CD14-positive monocyte (primary cell): ENCODE results near the gene BMERB1. TPM values are rescaled to one million over a fixed set of nuclear protein-coding genes. Genes with fewer than 3 reads are reported as not detected.

ENCODE experiments used
- DNase-seq, 3 donors: peaks; one replicate each; pipeline ENCODE4 v3.0.0-alpha.2; 2011 to 2022
- H2AFZ ChIP-seq: 2 replicates; pipeline ENCODE4 v1.6.0; 2012; ENCODE audit warnings: mild to moderate bottlenecking, low read depth, low read length, inconsistent platforms; ENCODE audit not compliant: insufficient read depth, poor library complexity, severe bottlenecking
- H3K27ac ChIP-seq, 2 donors: 1 replicate in 1 of 2; 2 replicates in 1 of 2; pipeline ENCODE4 v1.5.1; 2012 to 2013; ENCODE audit warnings: low read length in 2 of 2, control low read depth in 1 of 2, inconsistent platforms in 1 of 2, low read depth in 1 of 2, mild to moderate bottlenecking in 1 of 2
- H3K27me3 ChIP-seq, 2 donors: one replicate each; pipeline versions ENCODE4 v1.6.0 to v1.6.1; 2011 to 2013; ENCODE audit warnings: low read length in 2 of 2; ENCODE audit not compliant: control insufficient read depth in 2 of 2, insufficient read depth in 2 of 2
- H3K36me3 ChIP-seq, 2 donors: replicated peaks in 1 of 2; 1 replicate in 1 of 2; 2 replicates in 1 of 2; pipeline versions ENCODE4 v1.5.1 to v1.6.1; 2012 to 2013; ENCODE audit warnings: low read length in 2 of 2, control low read depth in 1 of 2, inconsistent platforms in 1 of 2, mild to moderate bottlenecking in 1 of 2; ENCODE audit not compliant: insufficient read depth in 2 of 2, control insufficient read depth in 1 of 2
- H3K4me1 ChIP-seq, 2 donors: 1 replicate in 1 of 2; 2 replicates in 1 of 2; pipeline versions ENCODE4 v1.5.1 to v1.6.1; 2012 to 2013; ENCODE audit warnings: low read length in 2 of 2, control low read depth in 1 of 2, inconsistent platforms in 1 of 2, mild to moderate bottlenecking in 1 of 2, moderate library complexity in 1 of 2; ENCODE audit not compliant: insufficient read depth in 2 of 2, control insufficient read depth in 1 of 2
- H3K4me2 ChIP-seq: replicated peaks from 2 replicates; pipeline ENCODE3; 2012; ENCODE audit warnings: low read length, moderate library complexity, mild to moderate bottlenecking; ENCODE audit not compliant: poor library complexity, severe bottlenecking; ENCODE audit errors: extremely low read depth
- H3K4me3 ChIP-seq, 3 experiments: fragments of 200-600 bp in 1 of 3; sonication (generic) in 1 of 3; replicated peaks in 1 of 3; 1 replicate in 2 of 3; 2 replicates in 1 of 3; pipeline ENCODE4 v1.5.1; 2011 to 2013; ENCODE audit warnings: low read length in 3 of 3, mild to moderate bottlenecking in 3 of 3, control low read depth in 2 of 3, low read depth in 2 of 3, inconsistent platforms in 1 of 3, moderate library complexity in 1 of 3
- H3K79me2 ChIP-seq: 2 replicates; pipeline ENCODE4 v1.6.0; 2012; ENCODE audit warnings: mild to moderate bottlenecking, control low read depth, inconsistent platforms, low read length, moderate library complexity; ENCODE audit not compliant: insufficient read depth
- H3K9ac ChIP-seq: 2 replicates; pipeline ENCODE4 v1.6.0; 2017; ENCODE audit warnings: low read length, mild to moderate bottlenecking; ENCODE audit not compliant: insufficient read depth, poor library complexity, severe bottlenecking
- H3K9me3 ChIP-seq, 2 donors: replicated peaks in 1 of 2; 1 replicate in 1 of 2; 2 replicates in 1 of 2; pipeline versions ENCODE4 v1.5.1 to v1.6.1; 2012 to 2013; ENCODE audit warnings: low read length in 2 of 2, control low read depth in 1 of 2; ENCODE audit not compliant: control insufficient read depth in 1 of 2, insufficient read depth in 1 of 2
- H4K20me1 ChIP-seq: 2 replicates; pipeline ENCODE4 v1.6.0; 2012; ENCODE audit warnings: mild to moderate bottlenecking, low read length, control low read depth, moderate library complexity; ENCODE audit not compliant: insufficient read depth
- H3K27ac Mint-ChIP-seq, 7 donors: one replicate each; pipeline ENCODE4 v1.8.0; 2020; ENCODE audit warnings: mild to moderate bottlenecking in 7 of 7, mixed read lengths in 7 of 7, moderate library complexity in 6 of 7, inconsistent platforms in 2 of 7
- H3K27me3 Mint-ChIP-seq, 3 donors: one replicate each; pipeline ENCODE4 v1.8.0; 2021 to 2022; ENCODE audit warnings: low read depth in 3 of 3, mild to moderate bottlenecking in 3 of 3, mixed read lengths in 3 of 3, moderate library complexity in 3 of 3, inconsistent platforms in 1 of 3
- H3K36me3 Mint-ChIP-seq, 2 donors: one replicate each; pipeline ENCODE4 v1.8.0; 2020; ENCODE audit warnings: mixed read lengths in 2 of 2, inconsistent platforms in 1 of 2, mild to moderate bottlenecking in 1 of 2
- H3K4me1 Mint-ChIP-seq: one replicate; pipeline ENCODE4 v1.8.0; 2020; ENCODE audit warnings: mild to moderate bottlenecking, mixed read lengths
- H3K4me3 Mint-ChIP-seq, 2 donors: one replicate each; pipeline ENCODE4 v1.8.0; 2020; ENCODE audit warnings: mild to moderate bottlenecking in 2 of 2, mixed read lengths in 2 of 2, moderate library complexity in 1 of 2
- H3K9me3 Mint-ChIP-seq, 7 donors: one replicate each; pipeline ENCODE4 v1.8.0; 2020 to 2022; ENCODE audit warnings: mixed read lengths in 7 of 7, mild to moderate bottlenecking in 6 of 7, moderate library complexity in 6 of 7, inconsistent platforms in 2 of 7
- WGBS: methylation state at CpG from one replicate; pipeline ENCODE4 v1.1.5; 2013; ENCODE audit warnings: missing lambda C conversion rate; ENCODE audit not compliant: insufficient coverage; 5-methylcytosine and 5-hydroxymethylcytosine counted together
- intact Hi-C, 2 donors: fragments of 100-400 bp; cut with micrococcal nuclease; formaldehyde crosslinking; loops; one replicate each; pipeline versions ENCODE4 v1.15.0 to v1.15.1; 2023
- polyA plus RNA-seq, 3 donors: library from polyadenylated mRNA; depleted of rRNA in 1 of 3; unstranded in 2 of 3; stranded (reverse) in 1 of 3; fragments of 300-500 nt in 2 of 3; fragments of >200 nt in 1 of 3; fragmentation: Illumina TruSeq in 2 of 3; gene quantifications; 1 replicate in 2 of 3; 2 replicates in 1 of 3; pipeline ENCODE4 v1.2.3, GENCODE V29; 2012 to 2021
- TF ChIP-seq, protein P1 (sequence below): fragments of 200-600 bp; IDR thresholded peaks from one replicate; pipeline ENCODE4 v1.8.0; 2022; ENCODE audit warnings: antibody characterized with exemption, mild to moderate bottlenecking

Gene BMERB1
- polyA plus RNA-seq, 3 donors, result 0.11 to 0.28 (median 0.11) TPM

DNA sequence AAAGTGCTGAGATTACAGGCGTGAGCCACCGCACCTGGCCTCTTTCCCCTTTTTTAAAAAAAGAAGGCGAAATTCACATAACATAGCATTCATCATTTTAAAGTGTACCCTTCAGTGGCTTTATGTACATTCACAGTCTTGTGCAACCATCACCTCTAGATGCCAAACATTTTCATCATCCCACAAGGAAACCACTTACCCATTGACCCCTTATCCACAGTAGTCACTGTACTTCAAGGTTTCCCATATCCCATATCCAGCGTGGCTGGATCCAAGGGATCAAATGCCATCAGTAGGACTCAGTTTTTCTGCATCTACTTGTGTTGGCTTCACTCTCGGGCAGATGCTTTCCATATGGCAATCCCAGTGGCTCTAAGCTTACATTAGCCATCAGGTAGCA, 50.3 kb downstream of the BMERB1 start:
- H3K36me3 ChIP-seq, result no peaks in the 10 kb centered on the region
- no peak overlapping the region for H3K4me3 Mint-ChIP-seq
- H3K79me2 ChIP-seq, result no peaks in the 10 kb centered on the region
- H3K27me3 Mint-ChIP-seq, result peaks cover 1 to 9% (median 2%) of the 10 kb centered on the region in 3 donors
- no peak overlapping the region for H3K4me3 ChIP-seq
- TF ChIP-seq, protein P1, sequence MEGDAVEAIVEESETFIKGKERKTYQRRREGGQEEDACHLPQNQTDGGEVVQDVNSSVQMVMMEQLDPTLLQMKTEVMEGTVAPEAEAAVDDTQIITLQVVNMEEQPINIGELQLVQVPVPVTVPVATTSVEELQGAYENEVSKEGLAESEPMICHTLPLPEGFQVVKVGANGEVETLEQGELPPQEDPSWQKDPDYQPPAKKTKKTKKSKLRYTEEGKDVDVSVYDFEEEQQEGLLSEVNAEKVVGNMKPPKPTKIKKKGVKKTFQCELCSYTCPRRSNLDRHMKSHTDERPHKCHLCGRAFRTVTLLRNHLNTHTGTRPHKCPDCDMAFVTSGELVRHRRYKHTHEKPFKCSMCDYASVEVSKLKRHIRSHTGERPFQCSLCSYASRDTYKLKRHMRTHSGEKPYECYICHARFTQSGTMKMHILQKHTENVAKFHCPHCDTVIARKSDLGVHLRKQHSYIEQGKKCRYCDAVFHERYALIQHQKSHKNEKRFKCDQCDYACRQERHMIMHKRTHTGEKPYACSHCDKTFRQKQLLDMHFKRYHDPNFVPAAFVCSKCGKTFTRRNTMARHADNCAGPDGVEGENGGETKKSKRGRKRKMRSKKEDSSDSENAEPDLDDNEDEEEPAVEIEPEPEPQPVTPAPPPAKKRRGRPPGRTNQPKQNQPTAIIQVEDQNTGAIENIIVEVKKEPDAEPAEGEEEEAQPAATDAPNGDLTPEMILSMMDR, result no peak
- H3K9me3 ChIP-seq, result no peaks in the 10 kb centered on the region
- 76% methylated on average over 5 of the region's 5 CpGs for WGBS
- H3K36me3 Mint-ChIP-seq, result no peaks in the 10 kb centered on the region
- H3K4me2 ChIP-seq, result no peak overlapping the region
- H3K27ac Mint-ChIP-seq, result no peak overlapping the region
- DNase-seq, result no peak
- H4K20me1 ChIP-seq, result no peaks in the 10 kb centered on the region
- intact Hi-C loops, result no loop called here
- no peak overlapping the region for H2AFZ ChIP-seq
- H3K9me3 Mint-ChIP-seq, result peaks cover 0 to 2% (median 0%) of the 10 kb centered on the region in 7 donors
- H3K4me1 ChIP-seq, result peaks cover 10 to 20% of the 10 kb centered on the region in 2 donors
- H3K27ac ChIP-seq, result no peak overlapping the region
- no peak overlapping the region for H3K9ac ChIP-seq
- H3K27me3 ChIP-seq, result no peaks in the 10 kb centered on the region
- peaks cover 18% of the 10 kb centered on the region for H3K4me1 Mint-ChIP-seq

DNA sequence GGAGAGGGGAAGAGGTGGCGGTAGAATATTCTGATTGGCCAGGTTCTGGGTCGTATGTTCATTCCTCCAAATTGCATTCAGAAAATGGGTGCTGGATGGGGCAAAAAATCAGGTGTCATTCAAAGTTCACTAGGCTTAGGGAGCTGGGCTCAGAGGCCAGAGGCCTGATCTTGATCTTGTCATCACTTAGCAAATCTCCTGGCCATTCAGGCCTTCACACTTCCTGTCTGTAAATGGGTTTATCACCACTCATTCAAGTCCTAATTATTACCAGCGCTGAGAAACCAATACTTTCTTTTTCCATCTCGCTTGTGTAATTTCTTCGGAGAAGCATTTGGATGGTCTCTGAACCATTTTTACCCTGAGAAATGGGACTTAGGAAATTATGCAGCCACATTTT, 50.8 kb downstream of the BMERB1 start:
- no peaks in the 10 kb centered on the region for H3K36me3 ChIP-seq
- Mint-ChIP-seq H3K27me3 (peaks cover 3 to 9% (median 5%) of the 10 kb centered on the region in 3 donors), H3K36me3 (no peaks in the 10 kb centered on the region), H3K4me3 (no peak overlapping the region), H3K4me1 (peaks cover 19% of the 10 kb centered on the region), H3K27ac (peak overlapping the region in 1 of 7 donors; percentile 48), H3K9me3 (peaks cover 0 to 2% (median 0%) of the 10 kb centered on the region in 7 donors)
- intact Hi-C loops, result no loop called here
- H3K9me3 ChIP-seq, result no peaks in the 10 kb centered on the region
- TF ChIP-seq, protein P1, result no peak
- no peak for DNase-seq
- no peak overlapping the region for H3K27ac ChIP-seq
- no peaks in the 10 kb centered on the region for H3K27me3 ChIP-seq
- no peak overlapping the region for H2AFZ ChIP-seq
- no peak overlapping the region for H3K4me3 ChIP-seq
- no peaks in the 10 kb centered on the region for H3K79me2 ChIP-seq
- H3K4me2 ChIP-seq, result no peak overlapping the region
- H4K20me1 ChIP-seq, result no peaks in the 10 kb centered on the region
- peaks cover 10 to 20% of the 10 kb centered on the region in 2 donors for H3K4me1 ChIP-seq
- WGBS, result 100% methylated on average over 2 of the region's 5 CpGs
- no peak overlapping the region for H3K9ac ChIP-seq
